Activated CD8-positive, alpha-beta T cell treated with anti-CD3 and anti-CD28 coated beads for 36 hours (primary cell): ENCODE data around the gene LYRM4. TPM values are rescaled to one million over a fixed set of nuclear protein-coding genes. Genes with fewer than 3 reads are reported as not detected.

ENCODE experiments used
- ATAC-seq: fragments of 200-7000 bp; cut with Tn5 transposase; one replicate; pipeline ENCODE4 v1.10.0; 2021; ENCODE audit warnings: mild to moderate bottlenecking, moderate library complexity
- CTCF ChIA-PET: fragments of 350-600 bp; sonication (Branson Sonifier 250); formaldehyde crosslinking; loops from one replicate; lab custom pipeline; 2021; ENCODE audit warnings: antibody characterized with exemption; lab: Charles Lee
- POLR2A ChIA-PET: fragments of 350-600 bp; sonication (Branson Sonifier 250); formaldehyde crosslinking; loops from one replicate; lab custom pipeline; 2021; ENCODE audit warnings: antibody characterized with exemption; lab: Charles Lee
- DNase-seq: peaks from one replicate; pipeline ENCODE4 v3.0.0-alpha.2; 2020
- H3K27ac Mint-ChIP-seq: one replicate; pipeline ENCODE4 v1.8.0; 2021; ENCODE audit warnings: mild to moderate bottlenecking, mixed read lengths
- H3K27me3 Mint-ChIP-seq: one replicate; pipeline ENCODE4 v1.8.0; 2021; ENCODE audit warnings: mixed read lengths
- H3K36me3 Mint-ChIP-seq: one replicate; pipeline ENCODE4 v1.8.0; 2021; ENCODE audit warnings: low read depth, mixed read lengths
- H3K4me1 Mint-ChIP-seq: one replicate; pipeline ENCODE4 v1.8.0; 2021; ENCODE audit warnings: low read depth, mixed read lengths
- H3K4me3 Mint-ChIP-seq: one replicate; pipeline ENCODE4 v1.8.0; 2021; ENCODE audit warnings: mild to moderate bottlenecking, moderate library complexity, mixed read lengths
- H3K9me3 Mint-ChIP-seq: one replicate; pipeline ENCODE4 v1.8.0; 2021; ENCODE audit warnings: mixed read lengths
- intact Hi-C: fragments of 100-400 bp; cut with micrococcal nuclease; formaldehyde crosslinking; loops from one replicate; pipeline ENCODE4 v1.10.0; 2022
- total RNA-seq, 2 experiments: library from RNA; stranded (reverse); gene quantifications; one replicate each; pipeline ENCODE4 v1.2.3, GENCODE V29; 2021
- TF ChIP-seq, protein P1 (sequence below): fragments of 200-600 bp; IDR thresholded peaks from one replicate; pipeline ENCODE4 v1.8.0; 2022; ENCODE audit warnings: antibody characterized with exemption, mild to moderate bottlenecking

Gene LYRM4
- total RNA-seq, 2 experiments from 2014 or later = 43.5 to 50.6 TPM

DNA sequence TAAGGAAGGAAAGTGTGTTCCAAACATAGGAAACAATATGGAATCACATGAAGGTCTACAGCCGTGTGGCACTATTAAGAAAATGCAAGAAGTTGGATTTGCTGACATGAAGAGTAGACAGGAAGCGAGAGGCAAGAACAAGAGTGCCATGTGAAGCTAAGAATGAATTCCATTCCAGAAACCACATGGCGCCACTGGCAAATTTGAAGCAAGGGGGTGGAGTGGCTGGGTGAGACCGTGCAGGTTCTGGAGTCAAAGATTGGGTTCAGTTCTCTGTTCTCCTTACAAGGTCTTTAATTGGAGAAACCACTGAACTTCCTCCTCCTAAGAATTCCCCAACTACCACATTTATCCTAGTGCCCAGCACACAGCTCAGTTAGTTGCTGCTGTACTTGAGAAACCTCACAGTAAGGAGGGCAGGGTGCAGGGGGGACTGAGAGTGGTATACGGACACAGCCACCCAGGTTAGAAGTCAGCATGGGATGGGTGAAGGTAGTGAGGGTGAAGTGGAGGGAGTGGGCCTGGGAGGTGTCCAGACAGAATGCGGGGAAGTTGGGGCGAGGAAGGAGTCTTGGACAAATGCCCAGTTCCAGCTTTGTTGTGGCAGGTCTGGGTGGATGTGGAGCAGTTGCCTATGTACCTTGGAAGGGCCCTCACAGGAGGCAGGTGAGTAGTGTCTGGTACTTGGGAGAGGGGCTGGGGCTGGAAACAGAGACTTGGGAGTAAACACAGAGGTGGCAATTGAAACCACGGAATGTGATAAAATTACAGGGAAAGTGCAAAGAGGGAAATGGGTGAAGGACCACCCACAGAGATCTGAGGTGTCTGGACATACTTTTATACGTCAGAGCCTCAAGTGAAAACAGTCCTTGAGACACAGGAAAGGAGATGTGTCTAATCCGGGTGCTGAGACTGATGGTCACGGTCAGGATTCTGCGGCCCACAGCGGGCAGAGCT, 14.3 kb downstream of the LYRM4 start:
- Mint-ChIP-seq H3K27me3 (no peaks in the 10 kb centered on the region), H3K9me3 (no peaks in the 10 kb centered on the region), H3K27ac (no peak overlapping the region), H3K36me3 (peaks cover 8% of the 10 kb centered on the region), H3K4me1 (peaks cover 10% of the 10 kb centered on the region), H3K4me3 (no peak overlapping the region)
- no peak for DNase-seq
- CTCF ChIA-PET = interaction anchor here (1.5 kb wide), 1 partner anchor 15 kb away, joined by 3 read pairs; the partner anchor contains the start of gene FARS2
- ATAC-seq = no peak
- POLR2A ChIA-PET = interaction anchor here (0.5 to 1.3 kb wide), 3 partner anchors 11 to 1337 kb away, joined by 3 to 6 read pairs (median 3); no protein-coding TSS in a partner anchor
- TF ChIP-seq, protein P1, sequence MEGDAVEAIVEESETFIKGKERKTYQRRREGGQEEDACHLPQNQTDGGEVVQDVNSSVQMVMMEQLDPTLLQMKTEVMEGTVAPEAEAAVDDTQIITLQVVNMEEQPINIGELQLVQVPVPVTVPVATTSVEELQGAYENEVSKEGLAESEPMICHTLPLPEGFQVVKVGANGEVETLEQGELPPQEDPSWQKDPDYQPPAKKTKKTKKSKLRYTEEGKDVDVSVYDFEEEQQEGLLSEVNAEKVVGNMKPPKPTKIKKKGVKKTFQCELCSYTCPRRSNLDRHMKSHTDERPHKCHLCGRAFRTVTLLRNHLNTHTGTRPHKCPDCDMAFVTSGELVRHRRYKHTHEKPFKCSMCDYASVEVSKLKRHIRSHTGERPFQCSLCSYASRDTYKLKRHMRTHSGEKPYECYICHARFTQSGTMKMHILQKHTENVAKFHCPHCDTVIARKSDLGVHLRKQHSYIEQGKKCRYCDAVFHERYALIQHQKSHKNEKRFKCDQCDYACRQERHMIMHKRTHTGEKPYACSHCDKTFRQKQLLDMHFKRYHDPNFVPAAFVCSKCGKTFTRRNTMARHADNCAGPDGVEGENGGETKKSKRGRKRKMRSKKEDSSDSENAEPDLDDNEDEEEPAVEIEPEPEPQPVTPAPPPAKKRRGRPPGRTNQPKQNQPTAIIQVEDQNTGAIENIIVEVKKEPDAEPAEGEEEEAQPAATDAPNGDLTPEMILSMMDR = no peak
- intact Hi-C loops = no loop called here

DNA sequence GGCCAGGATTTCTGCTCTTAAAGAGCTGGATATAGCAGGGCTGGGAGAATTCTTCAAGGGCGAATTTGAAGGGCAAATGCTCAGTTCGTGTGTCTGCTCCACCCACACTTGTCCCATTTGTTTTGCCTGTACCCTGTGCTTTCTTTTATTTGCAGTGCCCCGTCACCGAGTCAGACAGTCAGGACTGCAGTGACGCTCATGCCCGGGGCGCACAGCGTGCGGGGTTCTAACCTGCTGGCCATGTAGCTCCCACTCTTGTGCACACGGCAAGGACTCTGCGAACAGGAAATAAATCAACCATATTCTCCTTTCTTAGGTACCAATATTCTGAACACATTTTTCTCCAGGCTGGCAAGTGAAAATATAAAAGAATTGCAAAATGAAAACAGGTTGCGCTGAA, 17.7 kb downstream of the LYRM4 start:
- Mint-ChIP-seq H3K27ac (no peak overlapping the region), H3K27me3 (no peaks in the 10 kb centered on the region)
- CTCF ChIA-PET = no interaction called here

DNA sequence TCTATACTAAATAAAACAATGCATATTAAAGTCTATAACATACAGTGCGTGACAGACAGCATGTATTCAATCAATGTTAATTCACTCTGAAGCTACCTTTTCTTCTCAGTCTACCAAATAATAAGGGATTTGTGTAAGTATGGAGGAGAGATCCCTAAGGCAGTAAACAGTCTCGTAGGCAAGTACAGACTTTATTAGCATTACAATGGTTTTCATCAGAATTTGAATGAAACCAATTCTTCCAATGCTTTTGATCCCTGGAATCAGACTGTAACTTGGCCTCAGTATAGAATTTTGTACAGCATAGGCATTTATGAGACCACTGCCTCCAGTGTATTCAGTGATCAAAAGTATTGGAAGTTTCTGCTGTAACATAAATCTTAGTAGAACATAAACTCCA, 19.5 kb downstream of the LYRM4 start:
- DNase-seq (no peak), ATAC-seq (no peak)
- TF ChIP-seq, protein P1 = no peak
- H3K27ac Mint-ChIP-seq = no peak overlapping the region
- intact Hi-C loops = no loop called here
- ChIA-PET CTCF (interaction anchor here (0.9 to 1.3 kb wide), 2 partner anchors 36 to 98 kb away, joined by 3 to 5 read pairs; no protein-coding TSS in a partner anchor), POLR2A (no interaction called here)
- H3K4me1 Mint-ChIP-seq = no peaks in the 10 kb centered on the region
- no peak overlapping the region for H3K4me3 Mint-ChIP-seq
- H3K27me3 Mint-ChIP-seq = no peaks in the 10 kb centered on the region
- H3K36me3 Mint-ChIP-seq = peaks cover 5% of the 10 kb centered on the region
- no peaks in the 10 kb centered on the region for H3K9me3 Mint-ChIP-seq

More for the DNA sequence above, 17.7 kb downstream of the LYRM4 start:
- Mint-ChIP-seq H3K4me1 (no peaks in the 10 kb centered on the region), H3K9me3 (no peaks in the 10 kb centered on the region), H3K36me3 (peaks cover 5% of the 10 kb centered on the region), H3K4me3 (no peak overlapping the region)
- ATAC-seq (no peak), DNase-seq (no peak)
- intact Hi-C loops = no loop called here
- POLR2A ChIA-PET = no interaction called here
- TF ChIP-seq, protein P1 = no peak

DNA sequence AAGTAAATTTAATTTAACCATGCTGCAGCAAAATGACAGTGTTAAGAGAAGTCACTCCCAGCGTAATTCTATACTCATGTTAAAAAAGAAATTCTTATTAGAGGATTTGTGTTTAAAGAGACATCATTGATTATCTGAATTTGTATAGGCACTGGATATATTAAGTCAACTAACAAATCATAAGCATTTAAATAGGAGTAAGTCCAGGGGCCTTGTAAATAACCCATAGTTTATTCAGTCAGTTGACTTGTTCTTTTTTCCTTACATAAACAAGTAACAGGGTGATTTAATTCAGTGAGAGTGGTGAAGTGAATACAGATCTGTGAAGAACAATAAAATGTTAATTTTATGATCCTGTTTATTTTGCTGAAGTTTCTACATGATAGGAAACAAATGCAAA, 22.4 kb downstream of the LYRM4 start:
- no peak overlapping the region for H3K4me3 Mint-ChIP-seq
- POLR2A ChIA-PET = no interaction called here
- H3K36me3 Mint-ChIP-seq = peaks cover 7% of the 10 kb centered on the region
- no peak overlapping the region for H3K27ac Mint-ChIP-seq
- no peak for ATAC-seq
- no peak for DNase-seq
- CTCF ChIA-PET = no interaction called here
- TF ChIP-seq, protein P1 = no peak
- H3K9me3 Mint-ChIP-seq = no peaks in the 10 kb centered on the region
- H3K27me3 Mint-ChIP-seq = no peaks in the 10 kb centered on the region
- H3K4me1 Mint-ChIP-seq = no peaks in the 10 kb centered on the region
- intact Hi-C loops = no loop called here

DNA sequence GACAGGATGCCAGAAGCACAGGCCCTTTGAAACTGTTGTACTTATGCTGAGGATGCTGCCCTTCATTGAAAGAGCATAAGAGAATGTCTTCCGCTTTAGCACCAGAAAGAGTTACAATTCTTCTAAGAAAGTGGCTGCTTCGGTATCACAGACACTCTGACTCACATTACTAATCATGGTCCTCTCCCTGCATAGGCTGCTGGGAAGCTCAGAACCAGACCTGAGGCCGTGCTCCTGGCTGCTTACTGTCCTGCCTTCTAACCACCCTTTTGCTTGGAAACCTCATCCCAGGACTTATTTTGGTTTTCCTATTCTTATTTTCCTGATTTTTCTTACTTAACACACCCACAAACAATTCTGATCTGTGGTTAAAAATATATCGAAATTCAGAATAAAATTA, 22.9 kb downstream of the LYRM4 start:
- Mint-ChIP-seq H3K4me3 (no peak overlapping the region), H3K27ac (no peak overlapping the region), H3K27me3 (no peaks in the 10 kb centered on the region), H3K36me3 (peaks cover 7% of the 10 kb centered on the region), H3K4me1 (no peaks in the 10 kb centered on the region), H3K9me3 (no peaks in the 10 kb centered on the region)
- TF ChIP-seq, protein P1 = no peak
- ChIA-PET CTCF (no interaction called here), POLR2A (interaction anchor here (0.7 kb wide), 1 partner anchor 10 kb away, joined by 3 read pairs; no protein-coding TSS in a partner anchor)
- ATAC-seq = no peak
- no peak for DNase-seq
- intact Hi-C loops = no loop called here
